SK-N-SH (cell line): ENCODE data around the gene SPEF2. TPM values are rescaled to one million over a fixed set of nuclear protein-coding genes. Genes with fewer than 3 reads are reported as not detected.

ENCODE experiments used
- CTCF ChIA-PET: fragments of 300-600, 350-600 bp; formaldehyde crosslinking; extraction: SDS; loops from one replicate; lab custom pipeline; 2021; lab: Yijun Ruan, JAX
- POLR2A ChIA-PET: fragments of 350-600 bp; sonication (Branson Sonifier 250); formaldehyde crosslinking; extraction: SDS; loops from one replicate; lab custom pipeline; 2020; ENCODE audit warnings: antibody characterized with exemption, inconsistent platforms; lab: Yijun Ruan, JAX
- DNase-seq: peaks from one replicate; pipeline ENCODE4 v3.0.0; 2012
- H2AFZ ChIP-seq: fragments of 200-600 bp; sonication (generic); 2 replicates; pipeline ENCODE4 v1.8.1; 2016; ENCODE audit warnings: antibody characterized with exemption, mild to moderate bottlenecking, low read depth
- H3F3A ChIP-seq: fragments of 200-600 bp; sonication (generic); replicated peaks from 2 replicates; pipeline ENCODE3; 2016; ENCODE audit warnings: antibody characterized with exemption, mild to moderate bottlenecking; ENCODE audit not compliant: insufficient read depth
- H3K27ac ChIP-seq, 2 experiments: fragments of 200-500 bp in 1 of 2; fragments of 200-600 bp in 1 of 2; sonication (Bioruptor generic) in 1 of 2; sonication (generic), shearing (Covaris generic) in 1 of 2; 2 replicates each; pipeline versions ENCODE4 v1.5.1 to v1.6.1; 2014 to 2016; ENCODE audit warnings: low read depth in 2 of 2, inconsistent platforms in 1 of 2, low read length in 1 of 2, mild to moderate bottlenecking in 1 of 2, mixed read lengths in 1 of 2
- H3K27me3 ChIP-seq: fragments of 200-600 bp; sonication (generic), shearing (Covaris generic); 2 replicates; pipeline ENCODE4 v1.6.1; 2016; ENCODE audit warnings: mixed run types; ENCODE audit not compliant: insufficient read depth
- H3K36me3 ChIP-seq, 2 experiments: fragments of 200-500 bp in 1 of 2; fragments of 200-600 bp in 1 of 2; sonication (Bioruptor generic) in 1 of 2; sonication (generic) in 1 of 2; replicated peaks in 1 of 2; 2 replicates each; pipeline versions ENCODE3 to v1.5.1; 2014 to 2016; ENCODE audit warnings: low read length in 1 of 2, mild to moderate bottlenecking in 1 of 2; ENCODE audit not compliant: insufficient read depth in 2 of 2, control insufficient read depth in 1 of 2
- H3K4me1 ChIP-seq, 2 experiments: fragments of 200-500 bp in 1 of 2; fragments of 200-600 bp in 1 of 2; sonication (Bioruptor generic) in 1 of 2; sonication (generic), shearing (Covaris generic) in 1 of 2; 2 replicates each; pipeline versions ENCODE4 v1.5.1 to v1.6.1; 2014 to 2016; ENCODE audit warnings: low read depth in 1 of 2, low read length in 1 of 2, mixed run types in 1 of 2; ENCODE audit not compliant: insufficient read depth in 2 of 2, control insufficient read depth in 1 of 2
- H3K4me2 ChIP-seq: fragments of 200-600 bp; sonication (generic), shearing (Covaris generic); 2 replicates; pipeline ENCODE4 v1.6.1; 2017; ENCODE audit warnings: mixed run types
- H3K4me3 ChIP-seq, 2 experiments: fragments of 200-500 bp in 1 of 2; fragments of 200-600 bp in 1 of 2; sonication (Bioruptor generic) in 1 of 2; sonication (generic), shearing (Covaris generic) in 1 of 2; 2 replicates each; pipeline versions ENCODE4 v1.5.1 to v1.8.1; 2014 to 2016; ENCODE audit warnings: low read depth in 2 of 2, inconsistent platforms in 1 of 2, low read length in 1 of 2, mild to moderate bottlenecking in 1 of 2, mixed read lengths in 1 of 2, moderate library complexity in 1 of 2
- H3K79me2 ChIP-seq: fragments of 200-600 bp; sonication (generic); 2 replicates; pipeline ENCODE4 v1.8.1; 2017; ENCODE audit warnings: mild to moderate bottlenecking; ENCODE audit not compliant: insufficient read depth
- H3K9ac ChIP-seq: fragments of 200-600 bp; sonication (generic); 2 replicates; pipeline ENCODE4 v1.6.1; 2017; ENCODE audit warnings: mixed run types
- H3K9me2 ChIP-seq: fragments of 200-600 bp; sonication (generic); 2 replicates; pipeline ENCODE4 v1.6.1; 2017; ENCODE audit warnings: mixed run types
- H3K9me3 ChIP-seq: fragments of 200-600 bp; sonication (generic); 2 replicates; pipeline ENCODE4 v1.6.1; 2017; ENCODE audit warnings: mixed run types, mild to moderate bottlenecking, moderate library complexity
- H4K20me1 ChIP-seq: fragments of 200-600 bp; sonication (generic); 2 replicates; pipeline ENCODE4 v1.6.1; 2017; ENCODE audit warnings: mild to moderate bottlenecking, mixed run types; ENCODE audit not compliant: insufficient read depth
- CHD2 ChIP-seq: fragments of 150-350 bp; IDR thresholded peaks from 2 replicates; pipeline ENCODE4 v1.6.1; 2018; ENCODE audit warnings: low read length; ENCODE audit not compliant: partially characterized antibody
- ELF1 ChIP-seq: IDR thresholded peaks from 2 replicates; pipeline ENCODE4 v1.4.0; 2012
- EP300 ChIP-seq, 2 experiments: IDR thresholded peaks; 2 replicates each; pipeline versions ENCODE4 v1.4.0 to v1.6.1; 2012; ENCODE audit warnings: borderline replicate concordance in 1 of 2, low read depth in 1 of 2, low read length in 1 of 2
- FOXJ3 ChIP-seq: sonication (generic); formaldehyde crosslinking; IDR thresholded peaks from 2 replicates; pipeline ENCODE4 v1.5.1; 2020; ENCODE audit warnings: mild to moderate bottlenecking, missing genetic modification reagents
- FOXM1 ChIP-seq: IDR thresholded peaks from 2 replicates; pipeline ENCODE4 v1.4.0; 2012; ENCODE audit warnings: low read depth, mild to moderate bottlenecking
- GABPA ChIP-seq: IDR thresholded peaks from 2 replicates; pipeline ENCODE4 v1.4.0; 2012; ENCODE audit warnings: low read depth, mild to moderate bottlenecking
- GATA2 ChIP-seq: sonication (generic); formaldehyde crosslinking; IDR thresholded peaks from 2 replicates; pipeline ENCODE4 v1.5.0; 2020; ENCODE audit warnings: mild to moderate bottlenecking, missing genetic modification reagents
- JUND ChIP-seq: IDR thresholded peaks from 2 replicates; pipeline ENCODE4 v1.4.0; 2012
- MXI1 ChIP-seq: IDR thresholded peaks from 2 replicates; pipeline ENCODE4 v1.6.1; 2012; ENCODE audit warnings: mild to moderate bottlenecking, low read depth, low read length, improper control_type of control experiment
- NRF1 ChIP-seq: IDR thresholded peaks from 2 replicates; pipeline ENCODE4 v1.6.1; 2012; ENCODE audit warnings: low read depth, mild to moderate bottlenecking, low read length
- RAD21 ChIP-seq: IDR thresholded peaks from 2 replicates; pipeline ENCODE4 v1.6.1; 2012; ENCODE audit warnings: mild to moderate bottlenecking, low read length
- RFX5 ChIP-seq: IDR thresholded peaks from 2 replicates; pipeline ENCODE4 v1.6.1; 2012; ENCODE audit warnings: mild to moderate bottlenecking, improper control_type of control experiment, low read length
- RXRA ChIP-seq: IDR thresholded peaks from 2 replicates; pipeline ENCODE4 v1.4.0; 2012; ENCODE audit warnings: low read depth, mild to moderate bottlenecking, borderline replicate concordance
- SIN3A ChIP-seq: IDR thresholded peaks from 2 replicates; pipeline ENCODE4 v1.6.1; 2012; ENCODE audit warnings: low read depth, mild to moderate bottlenecking, low read length, moderate library complexity, borderline replicate concordance
- USF1 ChIP-seq: IDR thresholded peaks from 2 replicates; pipeline ENCODE4 v1.4.0; 2012; ENCODE audit warnings: low read depth, borderline replicate concordance
- YY1 ChIP-seq: IDR thresholded peaks from 2 replicates; pipeline ENCODE4 v1.4.0; 2012; ENCODE audit warnings: low read depth, mild to moderate bottlenecking
- WGBS: methylation state at CpG from one replicate; pipeline ENCODE4 v1.1.6; 2017; ENCODE audit warnings: low lambda C conversion rate; 5-methylcytosine and 5-hydroxymethylcytosine counted together
- polyA plus RNA-seq, 3 experiments: library from polyadenylated mRNA; depleted of rRNA; stranded (reverse); fragments of >200 nt; gene quantifications; 2 replicates each; pipeline ENCODE4 v1.2.3, GENCODE V29; 2012
- TF ChIP-seq, protein P1 (sequence below): IDR thresholded peaks from 2 replicates; pipeline ENCODE4 v1.4.0; 2012; ENCODE audit warnings: low read depth
- TF ChIP-seq, protein P2 (sequence below): fragments of 150-350 bp; IDR thresholded peaks from 2 replicates; pipeline ENCODE4 v1.6.1; 2017; ENCODE audit warnings: antibody characterized with exemption, low read length, low read depth, borderline replicate concordance

SPEF2 gene
- polyA plus RNA-seq, 1 of the 3 experiments (the other 2 are of a cell fraction) = 1.6 TPM

GRCh38 chr5:35735718-35736117, 118.1 kb downstream of the SPEF2 start:
- Histone ChIP-seq H3K79me2 (no peaks in the 10 kb centered on the region), H3K4me2 (no peak overlapping the region), H3K9ac (no peak overlapping the region), H2AFZ (no peak overlapping the region), H3F3A (no peaks in the 10 kb centered on the region), H4K20me1 (no peaks in the 10 kb centered on the region), H3K9me2 (no peaks in the 10 kb centered on the region), H3K9me3 (no peaks in the 10 kb centered on the region), H3K27ac (no peak overlapping the region), H3K4me1 (no peaks in the 10 kb centered on the region), H3K36me3 (no peaks in the 10 kb centered on the region), H3K27me3 (no peaks in the 10 kb centered on the region), H3K4me3 (no peak overlapping the region)
- TF ChIP-seq YY1 (no peak), FOXJ3 (CRISPR knock-in tag) (no peak), RXRA (no peak), SIN3A (no peak), EP300 (IDR thresholded peaks at IDR 0.05; ENCODE audit: borderline replicate concordance in 1 of 2, low read depth in 1 of 2, low read length in 1 of 2) (no peak), CHD2 (no peak), ELF1 (no peak), JUND (no peak), RAD21 (no peak), MXI1 (no peak), GABPA (no peak), USF1 (no peak), FOXM1 (no peak), NRF1 (no peak)
- TF ChIP-seq, protein P1, sequence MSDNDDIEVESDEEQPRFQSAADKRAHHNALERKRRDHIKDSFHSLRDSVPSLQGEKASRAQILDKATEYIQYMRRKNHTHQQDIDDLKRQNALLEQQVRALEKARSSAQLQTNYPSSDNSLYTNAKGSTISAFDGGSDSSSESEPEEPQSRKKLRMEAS = no peak
- DNase-seq = no peak
- POLR2A ChIA-PET = no interaction called here
- 37% methylated on average over 3 of the region's 3 CpGs for WGBS
- CTCF ChIA-PET = no interaction called here

DNA sequence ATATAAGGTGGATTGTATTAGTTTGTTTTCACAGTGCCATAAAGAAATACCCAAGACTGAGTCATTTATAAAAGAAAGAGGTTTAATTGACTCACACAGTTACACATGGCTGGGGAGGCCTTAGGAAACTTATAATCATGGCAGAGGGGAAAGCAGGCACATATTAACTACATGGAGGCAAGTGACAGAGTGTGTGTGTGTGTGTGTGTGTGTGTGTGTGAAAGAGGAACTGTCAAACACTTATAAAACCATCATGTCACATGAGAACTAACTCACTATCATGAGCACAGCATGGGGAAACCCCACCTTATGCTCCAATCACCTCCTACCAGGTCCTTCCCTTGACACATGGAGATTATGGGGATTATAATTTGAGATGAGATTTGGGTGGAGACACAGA, 118.6 kb downstream of the SPEF2 start:
- Histone ChIP-seq H2AFZ (no peak overlapping the region), H3K9ac (no peak overlapping the region), H3K4me1 (no peaks in the 10 kb centered on the region), H3K79me2 (no peaks in the 10 kb centered on the region), H3F3A (no peaks in the 10 kb centered on the region), H3K27ac (no peak overlapping the region), H3K9me3 (no peaks in the 10 kb centered on the region), H3K4me2 (no peak overlapping the region), H3K36me3 (no peaks in the 10 kb centered on the region), H3K9me2 (no peaks in the 10 kb centered on the region), H4K20me1 (no peaks in the 10 kb centered on the region), H3K4me3 (no peak overlapping the region), H3K27me3 (no peaks in the 10 kb centered on the region)
- DNase-seq = no peak
- POLR2A ChIA-PET = no interaction called here
- TF ChIP-seq GABPA (no peak), FOXM1 (no peak), RFX5 (no peak), USF1 (no peak), GATA2 (CRISPR knock-in tag) (no peak)
- TF ChIP-seq, protein P2, sequence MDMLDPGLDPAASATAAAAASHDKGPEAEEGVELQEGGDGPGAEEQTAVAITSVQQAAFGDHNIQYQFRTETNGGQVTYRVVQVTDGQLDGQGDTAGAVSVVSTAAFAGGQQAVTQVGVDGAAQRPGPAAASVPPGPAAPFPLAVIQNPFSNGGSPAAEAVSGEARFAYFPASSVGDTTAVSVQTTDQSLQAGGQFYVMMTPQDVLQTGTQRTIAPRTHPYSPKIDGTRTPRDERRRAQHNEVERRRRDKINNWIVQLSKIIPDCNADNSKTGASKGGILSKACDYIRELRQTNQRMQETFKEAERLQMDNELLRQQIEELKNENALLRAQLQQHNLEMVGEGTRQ = no peak
- CTCF ChIA-PET = no interaction called here
